ENCODE data around the gene RLN3.

RLN3 gene

GRCh38 chr19:14002571-14003250 is 25.2 kb upstream of the RLN3 start:
- TF ChIP-seq CTCF (IDR thresholded peaks at IDR 0.05; ENCODE audit: unreplicated experiment in 3 of 3) = no peak
- Mint-ChIP-seq H3K27me3 (ENCODE audit: low read depth) (no peaks in the 10 kb centered on the region), H3K4me1 (peaks cover 27% of the 10 kb centered on the region), H3K36me3 (ENCODE audit: low read depth) (peaks cover 27% of the 10 kb centered on the region), H3K4me3 (peak overlapping the region; percentile 32 to 78 (median 63)), H3K27ac (peak overlapping the region; percentile 75 to 85 (median 83)), H3K9me3 (peaks cover 7% of the 10 kb centered on the region)

GRCh38 chr19:14003251-14004055 is 24.5 kb upstream of the RLN3 start:
- H3K4me3 Mint-ChIP-seq = peak overlapping the region; percentile 32 to 78 (median 63)
- H3K27ac Mint-ChIP-seq = peak overlapping the region; percentile 75 to 85 (median 83)
- TF ChIP-seq CTCF (IDR thresholded peaks at IDR 0.05; ENCODE audit: unreplicated experiment in 3 of 3) = no peak
- peaks cover 27% of the 10 kb centered on the region for H3K4me1 Mint-ChIP-seq
- peaks cover 21% of the 10 kb centered on the region for H3K36me3 Mint-ChIP-seq (ENCODE audit: low read depth)
- H3K27me3 Mint-ChIP-seq (ENCODE audit: low read depth) = no peaks in the 10 kb centered on the region
- peaks cover 7% of the 10 kb centered on the region for H3K9me3 Mint-ChIP-seq

GRCh38 chr19:14004619-14005348 is 23.2 kb upstream of the RLN3 start:
- Mint-ChIP-seq H3K4me3 (peak overlapping the region; percentile 78 to 95 (median 90)), H3K27me3 (ENCODE audit: low read depth) (no peaks in the 10 kb centered on the region), H3K4me1 (peaks cover 27% of the 10 kb centered on the region), H3K36me3 (ENCODE audit: low read depth) (peaks cover 13% of the 10 kb centered on the region), H3K27ac (peak overlapping the region; percentile 88 to 95 (median 94)), H3K9me3 (peaks cover 2% of the 10 kb centered on the region)
- TF ChIP-seq CTCF (IDR thresholded peaks at IDR 0.05; ENCODE audit: unreplicated experiment in 3 of 3) = no peak

GRCh38 chr19:14005349-14006084 is 22.4 kb upstream of the RLN3 start:
- TF ChIP-seq CTCF (IDR thresholded peaks at IDR 0.05; ENCODE audit: unreplicated experiment in 3 of 3) = no peak
- Mint-ChIP-seq H3K27me3 (ENCODE audit: low read depth) (no peaks in the 10 kb centered on the region), H3K9me3 (peaks cover 2% of the 10 kb centered on the region), H3K4me1 (peaks cover 27% of the 10 kb centered on the region), H3K4me3 (peak overlapping the region; percentile 90 to 95 (median 93)), H3K36me3 (ENCODE audit: low read depth) (peaks cover 6% of the 10 kb centered on the region), H3K27ac (peak overlapping the region; percentile 94 to 99 (median 98))

- Mint-ChIP-seq H3K27me3 (ENCODE audit: low read depth) (no peaks in the 10 kb centered on the region), H3K9me3 (no peaks in the 10 kb centered on the region), H3K4me1 (peaks cover 23% of the 10 kb centered on the region), H3K27ac (peak within 1 kb of the TSS; percentile 98 to 100 (median 99)), H3K36me3 (ENCODE audit: low read depth) (peaks cover under 1% of the 10 kb centered on the region), H3K4me3 (peak within 1 kb of the TSS; percentile 90 to 95 (median 93))
- no peak for TF ChIP-seq CTCF (IDR thresholded peaks at IDR 0.05; ENCODE audit: unreplicated experiment in 3 of 3)
Observed at GRCh38 chr19:14006085-14006765, 21.7 kb upstream of the RLN3 start, which contains the start of gene RFX1. Gene RFX1, minus strand, starts transcription at chr19:14006320. Its CDS starts 12,477 bp downstream, at chr19:13993843.
